Measurements from ENCODE around the gene MYO5B. TPM values are rescaled to one million over a fixed set of nuclear protein-coding genes. Genes with fewer than 3 reads are reported as not detected.
A peak's percentile ranks its signal among the peaks of the same experiment; 100 is the strongest.

The MYO5B gene
- total and polyA plus RNA-seq, 10 of the 15 experiments (the other 5 are each of a cell fraction or from before 2014, with no cell fraction given) = 2.5 to 4.5 (median 3.3) TPM

DNA sequence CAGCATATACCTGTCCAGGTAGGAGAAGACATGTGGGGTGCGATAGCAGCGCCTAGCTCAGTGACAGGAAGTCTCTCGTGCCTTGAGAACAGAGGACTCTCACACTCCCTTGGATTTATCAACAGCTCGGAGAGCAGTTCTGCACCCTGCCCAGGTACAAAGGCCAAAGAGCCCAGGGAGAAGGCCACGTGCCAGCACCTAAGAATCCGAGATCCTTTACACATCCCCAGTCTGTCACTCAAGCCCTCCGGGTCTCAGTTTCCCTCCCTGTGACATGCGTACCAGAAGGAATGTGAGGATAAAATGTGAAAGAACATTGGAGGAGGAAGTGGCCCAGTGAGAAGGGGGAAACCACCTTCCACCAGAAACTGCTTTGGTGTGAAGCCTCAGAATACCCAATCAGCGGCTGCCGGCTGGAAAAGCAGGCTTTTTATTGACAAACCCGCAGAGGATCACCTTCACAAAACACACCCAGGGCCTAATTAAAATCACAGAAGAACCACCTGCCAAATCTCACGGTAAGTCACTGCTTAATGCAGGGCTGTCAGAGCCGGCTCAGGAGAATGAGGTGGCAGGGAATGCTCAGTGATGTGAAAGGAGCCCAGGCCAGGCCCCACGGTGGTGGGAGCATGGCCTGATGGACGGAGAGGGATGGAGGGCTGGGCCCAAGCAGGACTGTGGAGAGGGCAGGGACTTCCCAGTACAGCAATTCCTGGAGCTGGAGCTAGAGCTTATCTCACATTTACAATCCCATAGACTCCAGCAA, 66.3 kb downstream of the MYO5B start (continued):
- TF ChIP-seq ZNF622 (IDR thresholded peaks at IDR 0.05) (no peak), RUNX3 (IDR thresholded peaks at IDR 0.05; ENCODE audit: low read length) (peak; percentile 12; the same call in 1 of the 2 replicates), BRCA1 (IDR thresholded peaks at IDR 0.05; ENCODE audit: low read depth, low read length) (no peak), SPI1 (IDR thresholded peaks at IDR 0.05; ENCODE audit: borderline replicate concordance, insufficient read depth, low read depth, low read length) (peak; percentile 79; the same call in 1 of the 2 replicates), EP300 (IDR thresholded peaks at IDR 0.05; ENCODE audit: borderline replicate concordance in 1 of 2, control insufficient read depth in 1 of 2, low read depth in 2 of 2, low read length in 2 of 2) (0 out of 4 replicates have a peak, but pooled peaks of 1 of the 2 experiments have one; percentile 5), CHD4 (IDR thresholded peaks at IDR 0.05) (no peak), RELA (IDR thresholded peaks at IDR 0.05; ENCODE audit: borderline replicate concordance, partially characterized antibody) (peak; percentile 6), NFXL1 (IDR thresholded peaks at IDR 0.05; ENCODE audit: borderline replicate concordance) (no peak), JUND (IDR thresholded peaks at IDR 0.05; ENCODE audit: low read depth, low read length) (no peak), NR2F1 (conservative IDR thresholded peaks at IDR 0.05) (no peak)
- TF ChIP-seq, protein P1, sequence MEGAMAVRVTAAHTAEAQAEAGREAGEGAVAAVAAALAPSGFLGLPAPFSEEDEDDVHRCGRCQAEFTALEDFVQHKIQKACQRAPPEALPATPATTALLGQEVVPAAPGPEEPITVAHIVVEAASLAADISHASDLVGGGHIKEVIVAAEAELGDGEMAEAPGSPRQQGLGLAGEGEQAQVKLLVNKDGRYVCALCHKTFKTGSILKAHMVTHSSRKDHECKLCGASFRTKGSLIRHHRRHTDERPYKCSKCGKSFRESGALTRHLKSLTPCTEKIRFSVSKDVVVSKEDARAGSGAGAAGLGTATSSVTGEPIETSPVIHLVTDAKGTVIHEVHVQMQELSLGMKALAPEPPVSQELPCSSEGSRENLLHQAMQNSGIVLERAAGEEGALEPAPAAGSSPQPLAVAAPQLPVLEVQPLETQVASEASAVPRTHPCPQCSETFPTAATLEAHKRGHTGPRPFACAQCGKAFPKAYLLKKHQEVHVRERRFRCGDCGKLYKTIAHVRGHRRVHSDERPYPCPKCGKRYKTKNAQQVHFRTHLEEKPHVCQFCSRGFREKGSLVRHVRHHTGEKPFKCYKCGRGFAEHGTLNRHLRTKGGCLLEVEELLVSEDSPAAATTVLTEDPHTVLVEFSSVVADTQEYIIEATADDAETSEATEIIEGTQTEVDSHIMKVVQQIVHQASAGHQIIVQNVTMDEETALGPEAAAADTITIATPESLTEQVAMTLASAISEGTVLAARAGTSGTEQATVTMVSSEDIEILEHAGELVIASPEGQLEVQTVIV (IDR thresholded peaks at IDR 0.05; ENCODE audit: borderline replicate concordance, partially characterized antibody) = no peak
- TF ChIP-seq, protein P2, sequence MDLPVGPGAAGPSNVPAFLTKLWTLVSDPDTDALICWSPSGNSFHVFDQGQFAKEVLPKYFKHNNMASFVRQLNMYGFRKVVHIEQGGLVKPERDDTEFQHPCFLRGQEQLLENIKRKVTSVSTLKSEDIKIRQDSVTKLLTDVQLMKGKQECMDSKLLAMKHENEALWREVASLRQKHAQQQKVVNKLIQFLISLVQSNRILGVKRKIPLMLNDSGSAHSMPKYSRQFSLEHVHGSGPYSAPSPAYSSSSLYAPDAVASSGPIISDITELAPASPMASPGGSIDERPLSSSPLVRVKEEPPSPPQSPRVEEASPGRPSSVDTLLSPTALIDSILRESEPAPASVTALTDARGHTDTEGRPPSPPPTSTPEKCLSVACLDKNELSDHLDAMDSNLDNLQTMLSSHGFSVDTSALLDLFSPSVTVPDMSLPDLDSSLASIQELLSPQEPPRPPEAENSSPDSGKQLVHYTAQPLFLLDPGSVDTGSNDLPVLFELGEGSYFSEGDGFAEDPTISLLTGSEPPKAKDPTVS (IDR thresholded peaks at IDR 0.05; ENCODE audit: low read depth, low read length) = no peak
- TF ChIP-seq, protein P3, sequence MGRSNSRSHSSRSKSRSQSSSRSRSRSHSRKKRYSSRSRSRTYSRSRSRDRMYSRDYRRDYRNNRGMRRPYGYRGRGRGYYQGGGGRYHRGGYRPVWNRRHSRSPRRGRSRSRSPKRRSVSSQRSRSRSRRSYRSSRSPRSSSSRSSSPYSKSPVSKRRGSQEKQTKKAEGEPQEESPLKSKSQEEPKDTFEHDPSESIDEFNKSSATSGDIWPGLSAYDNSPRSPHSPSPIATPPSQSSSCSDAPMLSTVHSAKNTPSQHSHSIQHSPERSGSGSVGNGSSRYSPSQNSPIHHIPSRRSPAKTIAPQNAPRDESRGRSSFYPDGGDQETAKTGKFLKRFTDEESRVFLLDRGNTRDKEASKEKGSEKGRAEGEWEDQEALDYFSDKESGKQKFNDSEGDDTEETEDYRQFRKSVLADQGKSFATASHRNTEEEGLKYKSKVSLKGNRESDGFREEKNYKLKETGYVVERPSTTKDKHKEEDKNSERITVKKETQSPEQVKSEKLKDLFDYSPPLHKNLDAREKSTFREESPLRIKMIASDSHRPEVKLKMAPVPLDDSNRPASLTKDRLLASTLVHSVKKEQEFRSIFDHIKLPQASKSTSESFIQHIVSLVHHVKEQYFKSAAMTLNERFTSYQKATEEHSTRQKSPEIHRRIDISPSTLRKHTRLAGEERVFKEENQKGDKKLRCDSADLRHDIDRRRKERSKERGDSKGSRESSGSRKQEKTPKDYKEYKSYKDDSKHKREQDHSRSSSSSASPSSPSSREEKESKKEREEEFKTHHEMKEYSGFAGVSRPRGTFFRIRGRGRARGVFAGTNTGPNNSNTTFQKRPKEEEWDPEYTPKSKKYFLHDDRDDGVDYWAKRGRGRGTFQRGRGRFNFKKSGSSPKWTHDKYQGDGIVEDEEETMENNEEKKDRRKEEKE (IDR thresholded peaks at IDR 0.05) = no peak
- TF ChIP-seq, protein P4, sequence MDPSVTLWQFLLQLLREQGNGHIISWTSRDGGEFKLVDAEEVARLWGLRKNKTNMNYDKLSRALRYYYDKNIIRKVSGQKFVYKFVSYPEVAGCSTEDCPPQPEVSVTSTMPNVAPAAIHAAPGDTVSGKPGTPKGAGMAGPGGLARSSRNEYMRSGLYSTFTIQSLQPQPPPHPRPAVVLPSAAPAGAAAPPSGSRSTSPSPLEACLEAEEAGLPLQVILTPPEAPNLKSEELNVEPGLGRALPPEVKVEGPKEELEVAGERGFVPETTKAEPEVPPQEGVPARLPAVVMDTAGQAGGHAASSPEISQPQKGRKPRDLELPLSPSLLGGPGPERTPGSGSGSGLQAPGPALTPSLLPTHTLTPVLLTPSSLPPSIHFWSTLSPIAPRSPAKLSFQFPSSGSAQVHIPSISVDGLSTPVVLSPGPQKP (IDR thresholded peaks at IDR 0.05; ENCODE audit: low read depth, low read length) = no peak
